Glomerular endothelial cell (primary cell): ENCODE measurements around the gene THBD. TPM values are rescaled to one million over a fixed set of nuclear protein-coding genes. Genes with fewer than 3 reads are reported as not detected.
"Not testable (repeated sequence)": the region's sequence is repeated elsewhere in the genome, so short reads cannot be mapped to it uniquely, and the experiment has no call there.

Source experiments
- DNase-seq: peaks from one replicate; pipeline ENCODE4 v3.0.0-alpha.2; 2011; ENCODE audit warnings: low read depth, low spot score; ENCODE audit errors: extremely low read depth
- total RNA-seq: library from RNA; depleted of rRNA; stranded (reverse); fragments of >200 nt; gene quantifications from 2 replicates; pipeline ENCODE4 v1.2.3, GENCODE V29; 2015

THBD gene
- total RNA-seq, 1 donor from 2014 or later = 33.1 TPM

DNA sequence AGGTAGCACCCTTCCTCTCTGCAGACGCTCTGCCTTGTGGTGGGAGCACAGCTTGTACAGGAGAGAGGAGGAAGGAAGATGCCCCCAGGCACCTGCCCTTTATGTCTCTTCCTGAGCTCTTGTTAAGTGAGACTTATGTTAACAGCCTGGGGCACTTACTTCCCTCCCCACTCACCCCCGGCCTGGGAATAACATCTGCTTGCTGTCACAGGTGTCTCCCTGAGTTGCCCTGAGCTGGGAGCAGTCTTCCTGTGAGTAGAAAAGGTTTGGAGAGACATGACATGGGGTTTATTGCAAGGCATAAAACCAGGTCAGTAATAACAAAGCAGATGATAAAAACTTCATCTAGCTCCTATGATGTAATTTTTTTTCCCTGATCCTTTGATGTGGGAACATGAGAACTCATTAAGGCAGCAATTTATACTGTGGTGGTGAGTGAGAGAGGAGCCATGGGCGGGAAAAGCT is 12.4 kb downstream of the THBD start:
- DNase-seq = no peak

DNA sequence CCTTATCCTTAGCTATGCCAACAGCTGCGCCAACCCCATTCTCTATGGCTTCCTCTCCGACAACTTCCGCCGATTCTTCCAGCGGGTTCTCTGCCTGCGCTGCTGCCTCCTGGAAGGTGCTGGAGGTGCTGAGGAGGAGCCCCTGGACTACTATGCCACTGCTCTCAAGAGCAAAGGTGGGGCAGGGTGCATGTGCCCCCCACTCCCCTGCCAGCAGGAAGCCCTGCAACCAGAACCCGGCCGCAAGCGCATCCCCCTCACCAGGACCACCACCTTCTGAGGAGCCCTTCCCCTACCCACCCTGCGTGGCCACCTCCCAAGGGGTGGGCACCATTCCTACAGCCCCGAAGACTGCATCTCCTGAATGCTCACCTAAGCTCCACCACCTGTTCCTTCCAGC is 13.1 kb downstream of the THBD start:
- no peak for DNase-seq

DNA sequence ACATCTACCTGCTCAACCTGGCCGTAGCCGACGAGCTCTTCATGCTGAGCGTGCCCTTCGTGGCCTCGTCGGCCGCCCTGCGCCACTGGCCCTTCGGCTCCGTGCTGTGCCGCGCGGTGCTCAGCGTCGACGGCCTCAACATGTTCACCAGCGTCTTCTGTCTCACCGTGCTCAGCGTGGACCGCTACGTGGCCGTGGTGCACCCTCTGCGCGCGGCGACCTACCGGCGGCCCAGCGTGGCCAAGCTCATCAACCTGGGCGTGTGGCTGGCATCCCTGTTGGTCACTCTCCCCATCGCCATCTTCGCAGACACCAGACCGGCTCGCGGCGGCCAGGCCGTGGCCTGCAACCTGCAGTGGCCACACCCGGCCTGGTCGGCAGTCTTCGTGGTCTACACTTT is 13.7 kb downstream of the THBD start:
- no peak for DNase-seq

DNA sequence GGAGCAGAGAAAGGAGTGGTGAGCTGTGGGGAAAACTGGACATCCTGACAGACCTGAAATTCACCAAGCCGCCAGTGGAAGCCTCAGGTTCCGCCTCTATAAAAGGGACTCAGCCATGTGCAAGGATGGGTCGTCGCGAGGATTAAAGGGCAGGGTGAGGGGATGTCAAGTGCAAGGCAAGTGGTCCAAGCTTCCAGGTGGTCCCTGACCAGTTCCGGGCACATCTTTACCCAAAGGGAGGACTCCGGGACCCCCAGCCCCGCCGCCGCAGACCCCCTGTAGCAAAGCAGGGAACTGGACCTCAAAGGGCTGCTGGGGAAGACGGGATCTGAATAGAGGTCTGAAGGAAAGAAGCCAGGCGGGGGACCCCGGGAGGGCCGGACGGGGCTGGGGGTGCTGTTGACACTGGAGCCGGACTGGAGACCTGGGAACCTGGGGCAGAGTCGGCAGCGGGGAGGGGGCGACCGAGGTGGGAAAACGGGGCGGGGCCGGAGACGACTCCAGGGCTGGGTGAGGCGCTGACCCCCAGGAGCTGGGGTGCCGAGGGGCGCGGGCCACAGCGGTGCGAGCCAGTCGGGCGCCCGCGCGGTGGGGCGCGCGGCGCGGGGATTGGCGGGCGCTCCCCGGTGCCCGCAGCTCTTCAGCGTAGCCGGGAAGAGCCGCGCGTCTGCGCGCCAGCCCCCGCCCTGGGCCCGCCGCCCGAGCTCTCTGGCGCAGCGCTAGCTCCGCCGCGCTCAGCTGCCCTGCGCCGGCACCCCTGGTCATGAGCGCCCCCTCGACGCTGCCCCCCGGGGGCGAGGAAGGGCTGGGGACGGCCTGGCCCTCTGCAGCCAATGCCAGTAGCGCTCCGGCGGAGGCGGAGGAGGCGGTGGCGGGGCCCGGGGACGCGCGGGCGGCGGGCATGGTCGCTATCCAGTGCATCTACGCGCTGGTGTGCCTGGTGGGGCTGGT is 14.5 kb downstream of the THBD start, which contains the start of gene SSTR4:
SSTR4 (plus strand) TSS at position 592 of the 951 bp plus-strand sequence; CDS start at position 764, 172 bp downstream.
- no peak for DNase-seq

DNA sequence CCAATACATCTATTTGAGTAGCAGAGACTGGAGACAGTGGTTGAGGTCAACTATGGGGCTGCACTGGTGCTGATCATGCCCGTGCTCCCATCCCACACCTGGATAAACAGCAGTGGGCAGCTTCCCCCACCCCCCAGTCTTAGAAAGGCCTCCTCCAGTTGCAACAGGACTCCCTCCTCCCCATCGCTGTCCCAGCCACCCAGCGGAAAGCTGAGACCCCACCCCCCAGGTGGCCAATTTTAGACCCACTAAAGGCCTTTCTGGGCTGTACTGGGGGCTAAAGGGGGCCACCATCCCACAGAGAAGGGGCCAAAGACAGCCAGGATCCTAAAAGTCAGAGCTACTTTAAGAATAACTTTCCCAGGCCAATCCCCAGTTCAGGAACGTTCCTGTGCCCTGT is 15.6 kb downstream of the THBD start:
- no peak for DNase-seq

DNA sequence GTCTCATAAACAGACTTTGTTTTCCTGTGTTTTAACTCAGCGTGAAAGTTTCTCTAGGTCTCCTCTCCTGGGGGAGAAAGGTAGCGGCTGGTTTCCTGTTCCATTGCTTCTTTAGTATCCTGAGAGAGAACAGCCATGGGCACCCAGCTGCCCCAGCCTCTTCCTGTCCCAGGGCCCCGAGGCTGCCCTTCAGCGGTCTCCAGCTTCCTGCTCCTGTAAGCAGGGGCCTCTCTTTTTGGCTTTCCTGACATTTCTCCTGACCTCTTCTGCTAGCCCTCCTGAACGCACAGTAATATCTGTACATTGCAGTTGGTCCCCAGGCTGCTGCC is 16.8 kb downstream of the THBD start:
- no peak for DNase-seq

DNA sequence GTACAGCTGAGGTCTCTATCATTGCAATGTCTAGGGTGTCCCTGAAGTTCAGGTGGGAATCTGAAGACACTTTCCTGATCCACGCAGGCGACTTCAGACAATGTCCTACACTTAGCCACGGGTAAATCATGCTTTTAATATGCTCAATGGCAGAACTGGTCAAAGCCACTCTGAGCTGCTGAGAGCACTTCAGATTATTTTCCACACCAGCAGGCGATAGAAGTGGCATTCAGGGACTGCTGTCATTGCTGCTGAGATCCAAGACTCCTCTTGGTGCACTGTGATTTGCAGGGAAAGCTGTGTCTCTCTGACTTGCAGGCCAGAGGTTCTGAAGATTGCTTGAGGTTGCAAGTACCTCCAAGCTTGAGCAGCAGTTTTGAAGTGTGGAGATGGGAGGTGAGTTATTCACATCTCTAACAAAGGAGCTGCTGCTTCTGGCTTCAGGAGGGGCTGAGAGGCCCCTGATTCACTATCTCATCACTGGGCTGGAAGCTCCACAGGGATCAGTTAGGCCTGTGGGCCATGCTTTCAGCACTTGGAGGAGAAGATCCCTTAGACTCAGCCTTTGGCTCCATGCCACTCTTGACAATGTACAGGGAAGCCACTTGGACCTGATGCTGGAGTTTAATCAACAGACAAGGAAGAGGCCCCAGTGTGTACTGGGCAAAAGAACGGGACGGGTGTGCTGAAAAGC is 17.3 kb downstream of the THBD start:
- DNase-seq = no peak

DNA sequence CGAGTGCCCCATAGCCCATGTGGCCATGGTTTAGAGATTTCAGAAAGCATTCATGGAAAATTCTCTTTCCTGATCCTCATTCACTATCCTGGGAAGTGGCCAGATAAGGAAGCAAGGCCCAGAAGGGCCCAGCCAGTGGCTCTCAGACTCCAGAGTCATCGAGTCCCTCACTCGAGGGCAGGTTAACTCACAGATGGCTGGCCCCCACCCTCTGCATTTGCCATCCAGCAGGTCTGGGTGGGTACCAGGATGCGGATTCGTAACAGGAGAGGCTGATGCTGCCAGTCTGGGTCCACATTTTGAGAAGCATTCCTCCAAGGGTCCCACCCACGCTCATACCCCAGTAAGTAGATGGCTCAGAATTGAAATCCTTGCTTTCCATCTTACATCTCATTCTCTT is 18.1 kb downstream of the THBD start:
- DNase-seq = no peak

DNA sequence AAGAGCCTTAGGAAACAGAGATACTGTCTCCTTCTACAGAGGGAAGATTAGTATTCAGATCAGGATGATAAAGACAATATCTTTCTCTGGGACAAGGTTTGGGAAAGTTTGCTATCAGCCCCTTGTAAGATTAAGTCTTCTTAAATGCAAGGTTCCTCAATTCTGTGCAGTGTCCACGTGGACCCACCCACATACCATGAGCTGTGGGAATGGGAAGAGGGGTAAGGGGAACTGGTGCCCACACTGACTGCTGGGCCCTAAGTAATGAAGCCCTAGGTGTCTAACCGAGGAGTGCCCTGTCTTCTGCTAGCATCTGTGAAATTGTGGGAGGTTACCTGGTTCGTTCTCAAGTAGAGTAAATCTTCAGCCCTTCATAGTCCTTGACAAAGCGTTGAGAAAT is 20.1 kb downstream of the THBD start:
- DNase-seq = no peak

DNA sequence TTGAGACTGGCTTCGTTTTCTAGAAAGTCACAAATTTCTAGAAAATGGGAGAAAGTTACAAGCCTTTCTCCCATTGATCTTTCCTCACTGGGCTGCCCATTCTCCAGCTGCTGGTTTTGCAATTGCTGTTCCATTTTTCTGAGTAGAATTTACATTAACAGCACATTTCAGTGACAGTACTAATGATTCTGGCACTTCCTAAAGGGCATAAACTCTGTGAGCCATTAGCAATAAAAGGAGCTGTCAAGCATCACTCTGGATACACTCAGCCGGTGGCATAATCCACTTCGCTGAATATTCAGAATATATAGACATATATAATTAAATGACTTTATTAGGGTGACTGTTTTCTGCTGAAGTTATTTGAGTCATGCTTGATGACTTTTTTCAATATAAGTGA is 21.1 kb downstream of the THBD start:
- DNase-seq = no peak

DNA sequence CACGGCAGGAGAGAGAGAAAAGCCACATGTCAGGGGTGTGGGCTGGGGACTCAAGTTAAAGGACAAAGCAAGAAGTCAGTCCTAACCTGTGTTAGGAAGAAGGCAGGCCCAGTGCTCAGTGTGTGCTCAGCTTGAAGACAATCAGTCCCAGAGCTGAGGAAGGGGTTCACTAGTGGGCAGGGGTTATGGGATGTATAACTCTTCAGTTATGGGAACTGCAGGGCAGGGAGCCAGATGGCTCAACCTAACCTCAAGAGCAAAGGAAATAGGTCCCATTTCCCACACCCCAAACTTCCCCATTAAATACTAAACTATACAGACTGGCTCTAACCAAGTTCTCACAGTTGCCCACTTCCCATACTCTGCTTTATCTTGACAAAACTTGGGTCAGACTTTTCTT is 21.8 kb downstream of the THBD start:
- no peak for DNase-seq

DNA sequence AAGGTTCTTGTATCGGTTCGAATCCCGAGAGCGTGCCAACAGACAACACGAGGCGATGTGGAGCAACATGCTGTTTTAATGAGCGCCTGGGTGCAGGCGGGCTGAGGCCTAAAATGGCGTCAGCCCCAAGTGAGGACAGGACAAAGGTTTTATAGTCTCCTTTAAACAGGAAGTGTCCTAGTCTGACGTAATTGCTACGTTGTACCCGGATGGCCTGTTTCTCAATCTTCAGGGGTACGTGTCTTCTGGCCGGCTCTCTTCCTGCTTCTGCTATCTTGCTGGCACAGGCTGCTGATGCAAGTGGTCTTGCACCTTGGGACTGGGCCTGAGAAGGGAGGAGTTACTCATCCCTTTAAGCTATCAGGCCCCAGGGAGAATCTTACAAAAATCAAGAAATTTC is 24.0 kb downstream of the THBD start:
- not testable (repeated sequence) for DNase-seq

DNA sequence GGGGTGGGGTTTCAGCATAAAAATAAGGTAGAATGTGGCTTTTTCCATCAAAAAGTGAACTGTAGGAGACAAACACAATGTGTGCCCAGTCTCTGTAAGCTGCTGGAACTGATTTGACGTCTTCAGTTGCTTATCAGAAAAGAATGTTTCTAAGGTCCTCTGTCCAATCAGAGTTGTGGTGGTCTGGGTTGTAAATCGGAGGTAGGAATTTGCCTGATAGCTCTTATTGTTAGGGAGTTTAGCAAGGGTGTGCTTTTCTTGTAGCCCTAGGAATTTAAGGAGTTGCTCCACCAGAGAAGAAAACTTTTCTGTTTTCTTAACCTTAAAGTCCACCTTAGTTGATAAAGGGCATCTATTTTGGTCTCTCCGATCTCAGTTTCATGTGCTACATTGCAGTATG is 24.8 kb downstream of the THBD start:
- DNase-seq = no peak

DNA sequence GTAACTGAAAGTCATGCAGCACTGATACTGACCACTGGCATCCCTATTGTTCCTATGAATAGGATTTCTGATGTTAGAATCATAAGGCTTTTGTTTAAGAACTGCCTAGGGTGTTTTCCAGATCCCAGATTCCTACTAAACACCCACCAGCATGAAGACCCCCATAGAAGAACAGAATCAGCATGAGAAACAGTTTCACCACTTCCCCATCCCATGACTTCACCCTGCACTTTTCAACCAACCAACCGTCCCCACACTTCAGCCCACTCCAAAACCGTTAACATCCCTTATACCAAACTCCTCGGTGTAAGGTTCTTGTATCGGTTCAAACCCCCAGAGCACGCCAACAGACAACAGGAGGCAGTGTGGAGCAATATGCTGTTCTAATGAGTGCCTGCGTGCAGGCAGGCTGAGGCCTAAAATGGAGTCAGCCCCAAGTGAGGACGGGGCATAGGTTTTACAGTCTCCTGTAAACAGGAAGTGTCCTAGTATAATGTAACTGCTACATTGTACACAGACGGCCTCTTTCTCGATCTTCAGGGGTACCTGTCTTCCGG is 25.8 kb downstream of the THBD start:
- no peak for DNase-seq

DNA sequence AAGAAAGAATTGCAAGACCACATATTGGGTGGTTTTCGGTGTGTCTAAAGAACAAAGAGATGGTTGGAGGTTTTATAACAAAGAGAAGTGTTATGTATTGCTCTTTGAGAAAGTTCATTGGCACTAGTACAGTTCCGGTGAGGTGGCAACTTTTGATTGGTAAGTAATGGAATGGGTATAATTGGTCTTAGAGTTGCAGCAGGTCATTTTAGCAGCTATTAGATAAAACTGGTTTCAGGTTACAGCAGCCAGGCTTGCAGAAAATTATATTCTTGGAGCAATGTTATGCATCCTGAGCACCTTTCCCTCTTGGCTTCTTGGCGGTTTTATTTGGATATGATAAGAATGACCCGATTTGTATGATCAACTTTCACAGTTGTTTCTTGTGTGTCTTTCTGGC is 26.6 kb downstream of the THBD start:
- DNase-seq = no peak

DNA sequence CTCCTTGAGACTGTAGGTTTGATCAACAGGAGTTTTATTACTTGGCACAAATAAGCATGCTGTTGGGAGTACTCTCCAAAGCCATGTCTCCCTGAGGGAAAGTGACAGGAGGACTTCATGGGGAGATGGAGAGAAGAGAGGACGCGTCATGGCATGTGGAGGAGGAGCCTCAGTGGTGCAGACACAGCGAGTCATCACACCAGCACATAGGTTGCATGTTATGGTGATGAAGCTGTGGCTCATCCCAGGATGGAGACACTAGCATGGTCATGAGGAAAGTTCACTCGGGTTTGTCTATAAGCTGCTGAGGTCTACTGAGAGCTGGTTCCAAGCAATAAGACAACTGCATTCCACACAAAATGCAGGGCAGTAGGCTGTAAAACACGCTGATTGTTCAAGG is 27.5 kb downstream of the THBD start:
- DNase-seq = no peak

DNA sequence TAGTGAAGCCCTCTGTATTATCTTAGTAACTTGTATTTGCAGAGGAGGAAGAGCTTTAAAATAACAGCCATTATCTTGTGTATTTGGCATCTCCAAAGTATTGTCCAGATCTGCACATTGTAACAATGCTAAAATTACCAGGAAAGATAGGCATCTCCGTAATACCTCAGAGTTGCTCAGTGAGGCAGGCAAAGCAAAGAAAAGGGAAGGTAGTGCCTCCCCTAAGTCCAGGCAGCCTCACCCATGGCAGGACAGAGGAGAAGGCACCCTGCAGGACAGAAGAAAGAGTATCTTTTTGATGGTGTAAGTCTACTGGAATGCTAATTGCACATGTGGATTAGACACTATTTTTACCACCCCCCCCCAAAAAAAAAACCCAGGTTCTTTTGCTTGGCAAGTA is 27.9 kb downstream of the THBD start:
- DNase-seq = no peak

DNA sequence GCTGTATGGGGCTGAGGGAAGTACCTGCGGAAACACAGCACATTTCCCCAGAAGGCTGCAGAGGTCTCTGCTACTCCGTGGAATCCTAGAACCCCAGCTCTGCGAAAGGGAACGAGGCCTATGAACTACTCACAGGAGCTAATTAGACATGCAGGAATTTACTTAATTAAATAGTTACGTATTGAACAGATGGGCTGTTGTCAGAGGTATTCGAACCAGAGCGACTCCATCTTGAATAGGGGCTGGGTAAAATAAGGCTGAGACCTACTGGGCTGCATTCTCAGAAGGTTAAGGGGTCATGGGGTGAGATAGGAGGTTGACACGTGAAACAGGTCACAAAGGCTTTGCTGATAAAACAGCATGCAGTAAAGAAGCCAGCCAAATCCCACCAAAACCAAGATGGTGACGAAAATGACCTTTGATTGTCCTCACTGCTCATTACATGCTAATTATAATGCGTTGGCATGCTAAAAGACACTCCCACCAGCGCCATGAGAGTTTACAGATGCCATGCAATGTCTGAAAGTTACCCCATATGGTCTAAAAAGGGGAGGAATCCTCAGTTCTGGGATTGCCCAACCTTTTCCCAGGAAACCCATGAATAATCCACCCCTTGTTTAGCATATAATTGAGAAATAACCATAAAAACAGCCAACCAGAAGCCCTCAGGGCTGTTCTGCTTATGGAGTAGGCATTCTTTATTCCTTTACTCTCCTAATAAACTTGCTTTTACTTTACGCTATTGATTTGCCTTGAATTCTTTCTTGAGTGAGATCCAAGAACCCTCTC is 29.0 kb downstream of the THBD start:
- DNase-seq = no peak

DNA sequence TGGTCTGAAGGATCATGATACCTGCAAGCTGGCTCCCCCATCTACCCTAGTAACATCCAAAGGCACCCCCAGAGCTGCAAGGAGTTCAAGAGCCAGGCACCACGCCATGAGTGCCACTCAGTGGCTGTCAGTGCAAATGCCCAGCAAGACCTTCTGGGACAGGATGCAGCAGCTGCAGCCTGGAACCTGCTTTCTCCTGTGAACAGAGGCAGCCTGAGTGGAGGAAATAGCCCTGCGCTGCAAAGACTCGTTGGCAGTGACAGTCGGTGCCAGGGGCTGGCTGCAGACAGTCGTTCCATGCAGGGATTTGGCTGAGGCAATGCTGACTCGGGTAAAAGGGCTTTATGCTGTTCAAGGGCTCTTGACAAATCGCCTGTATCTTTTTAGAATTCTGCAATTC is 30.1 kb downstream of the THBD start:
- DNase-seq = no peak

DNA sequence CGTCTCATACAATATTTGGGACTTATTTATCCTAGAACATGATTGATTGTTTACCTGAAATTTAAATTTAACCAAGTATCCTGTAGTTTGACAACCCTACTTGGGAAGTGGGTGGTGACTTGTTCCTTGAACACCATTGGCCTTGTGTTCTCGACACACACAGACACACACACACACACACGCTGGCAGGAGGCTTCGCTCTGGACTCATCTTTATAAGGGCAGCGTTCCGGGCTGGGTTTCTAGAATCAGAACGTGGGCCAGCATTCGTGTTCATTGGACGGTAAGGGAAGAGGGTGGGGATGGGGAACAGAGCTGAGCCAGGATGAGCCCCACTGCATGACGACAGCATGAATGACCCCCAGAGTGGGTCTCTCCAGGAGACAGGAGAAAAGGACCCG is 30.5 kb downstream of the THBD start:
- DNase-seq = no peak

DNA sequence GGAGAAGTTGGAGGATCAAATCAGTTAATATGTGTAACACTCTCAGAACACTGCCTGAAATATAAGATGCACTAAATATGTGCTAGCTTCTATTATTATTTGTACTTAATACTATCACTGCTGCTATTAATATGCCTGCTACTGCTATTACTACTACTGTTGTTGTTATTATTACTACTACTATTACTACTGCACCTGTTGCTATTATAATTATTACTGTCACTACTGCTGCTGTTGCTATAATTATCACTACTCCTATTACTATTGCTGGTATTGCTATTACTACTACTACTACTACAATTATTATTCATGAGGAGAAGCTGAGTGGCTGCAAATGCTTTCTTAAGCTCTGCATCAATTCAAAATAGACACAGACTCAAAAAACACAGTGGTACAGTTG is 31.0 kb downstream of the THBD start:
- DNase-seq = no peak
